GM18520 (cell line): ENCODE results near the gene CHI3L2.
A peak's percentile ranks its signal among the peaks of the same experiment; 100 is the strongest.
"Not testable (repeated sequence)": the region's sequence is repeated elsewhere in the genome, so short reads cannot be mapped to it uniquely, and the experiment has no call there.

Experiments used
- ATAC-seq: cut with Tn5 transposase; IDR thresholded peaks from one replicate; pipeline ENCODE4 v1.9.1; 2021; ENCODE audit not compliant: unreplicated experiment

Gene CHI3L2

DNA sequence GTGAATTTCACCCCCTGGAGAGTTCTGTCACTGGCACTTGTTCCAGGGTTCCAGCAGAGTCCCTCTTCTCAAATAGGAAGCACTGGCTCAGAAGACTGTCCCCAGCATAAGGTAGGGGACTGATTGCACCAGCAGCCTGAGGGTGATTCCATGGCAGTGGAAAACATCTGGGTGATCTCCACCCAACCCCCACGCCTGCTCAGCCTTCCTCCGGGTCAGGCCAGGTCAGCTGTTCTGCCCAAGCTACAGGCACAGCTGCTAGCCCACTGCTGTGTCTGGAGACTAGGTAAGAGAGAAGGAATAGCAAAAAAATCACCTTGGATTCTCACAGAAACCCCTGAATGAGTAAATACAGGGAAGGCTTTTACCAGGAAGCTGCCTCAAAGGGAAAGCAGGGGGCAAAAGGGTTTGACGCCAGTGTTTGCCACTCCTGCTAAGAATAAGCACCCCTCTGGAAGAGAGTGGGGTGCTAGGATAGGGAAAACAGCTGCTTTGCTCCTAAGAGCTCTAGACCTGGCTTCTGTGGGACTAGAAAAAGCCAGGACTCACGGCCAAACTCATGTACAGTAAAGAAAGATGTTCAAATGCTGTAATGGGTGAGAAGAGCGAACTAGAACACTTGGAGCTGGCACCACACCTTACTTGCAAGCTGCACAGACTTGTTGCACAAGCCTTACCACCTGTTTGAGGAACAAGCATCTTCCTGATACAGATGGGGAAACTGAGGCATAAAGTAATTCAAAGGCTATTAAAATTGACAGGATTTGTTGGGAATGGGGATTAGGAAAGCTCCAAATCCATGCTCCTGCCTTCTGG, 26.0 kb upstream of the CHI3L2 start:
- ATAC-seq, result no peak

DNA sequence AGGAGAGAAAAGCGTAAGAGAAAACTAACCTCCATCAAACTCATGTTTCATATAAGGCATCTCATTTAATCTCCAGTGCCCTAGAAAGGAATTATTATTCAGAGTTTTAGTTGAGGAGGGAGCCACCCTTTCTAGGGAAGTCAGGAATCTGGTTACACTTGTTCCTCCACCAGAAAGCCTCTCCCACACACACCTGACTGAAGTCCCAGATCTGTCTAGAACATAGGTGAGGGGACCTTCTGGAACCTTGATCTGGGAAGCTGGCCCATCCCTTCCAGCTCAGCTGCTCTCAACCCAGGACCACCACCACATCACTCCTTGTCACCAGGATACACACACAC, 25.2 kb upstream of the CHI3L2 start:
- no peak for ATAC-seq

DNA sequence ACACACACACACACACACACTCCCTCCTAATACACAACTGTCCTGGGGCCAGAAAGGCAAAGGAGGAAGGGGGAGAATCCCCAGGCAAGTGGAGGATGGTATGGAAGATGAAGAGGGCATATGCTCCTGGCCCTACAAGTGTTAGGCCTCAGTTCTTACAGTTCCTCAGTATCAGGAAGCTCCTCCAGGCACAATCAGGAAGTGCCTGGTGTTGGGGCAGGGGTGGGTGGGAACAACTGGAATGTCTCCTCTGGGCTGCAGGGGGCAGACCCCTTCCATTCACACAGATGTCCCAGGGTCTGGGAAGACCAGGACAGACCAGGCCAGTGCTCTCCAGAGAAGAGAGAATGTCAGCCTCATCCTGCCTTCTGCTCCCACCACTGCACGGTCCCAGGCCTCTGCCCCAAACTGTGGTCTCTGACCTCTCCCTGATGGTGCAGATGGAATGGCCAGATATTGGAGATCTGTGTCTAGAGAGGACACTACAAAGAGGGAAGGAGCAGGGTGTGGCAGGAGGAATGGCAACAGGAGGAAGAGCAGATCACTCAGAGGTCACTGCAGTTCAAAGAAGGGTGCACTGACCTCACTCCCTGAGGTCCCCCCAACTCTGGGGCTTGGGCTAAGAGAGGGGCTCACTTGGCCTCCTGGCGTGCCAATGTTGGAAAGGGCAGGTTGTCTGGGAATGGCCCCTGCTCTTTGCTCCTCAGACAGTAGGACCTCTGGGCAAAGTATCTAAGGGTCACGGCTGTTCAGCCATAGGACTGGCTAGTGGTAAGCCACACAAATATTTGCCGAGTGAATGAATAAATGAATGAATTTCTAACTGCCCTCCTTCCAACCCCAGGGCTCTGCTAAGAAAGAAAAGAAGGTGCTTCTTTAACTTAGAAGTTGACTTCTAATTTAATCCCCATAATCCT, 24.5 kb upstream of the CHI3L2 start:
- no peak for ATAC-seq

- ATAC-seq, result peak; percentile 35
Observed at GRCh38 chr1:111203681-111204200, 23.8 kb upstream of the CHI3L2 start.

DNA sequence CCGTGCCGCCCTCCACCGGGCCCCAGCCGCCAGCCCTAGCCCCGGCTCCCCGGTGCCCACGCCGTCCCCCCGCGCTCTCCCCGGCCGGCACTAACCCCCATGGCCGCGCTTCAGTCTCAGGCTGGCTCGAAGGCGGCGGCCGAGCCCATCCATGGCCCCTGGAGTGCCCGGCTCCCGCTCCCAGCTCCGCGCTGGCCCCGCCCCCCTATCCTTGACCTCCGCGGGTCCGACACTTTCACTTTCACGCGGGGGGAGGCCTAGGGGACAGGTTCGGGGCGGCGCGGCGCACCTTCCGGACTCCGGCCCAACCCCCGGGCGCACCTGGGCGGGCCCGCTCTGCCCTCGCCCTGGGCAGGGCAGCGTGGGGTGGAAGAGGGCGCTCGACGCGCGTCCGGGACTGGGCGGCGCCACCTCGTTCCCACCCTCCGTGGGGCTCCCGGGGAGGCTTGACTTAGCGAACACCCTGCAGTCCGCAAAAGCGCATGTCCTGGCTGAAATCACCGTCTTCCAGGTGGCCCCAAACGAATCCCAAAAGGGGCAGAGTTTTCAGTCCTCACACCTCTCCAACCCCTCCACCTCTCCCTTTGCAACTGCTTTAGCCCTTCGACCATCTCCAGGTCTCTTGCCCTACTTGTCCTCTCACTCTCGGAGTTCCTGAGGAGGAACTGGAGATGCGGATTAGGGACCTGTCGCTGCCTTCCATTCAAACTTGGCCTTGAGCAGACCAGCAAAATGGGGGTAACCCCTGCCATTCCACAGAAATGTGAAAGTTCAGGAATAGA, 23.1 kb upstream of the CHI3L2 start:
- peak; percentile 57 for ATAC-seq

- no peak for ATAC-seq
Observed at GRCh38 chr1:111204983-111205713, 22.4 kb upstream of the CHI3L2 start.

- no peak for ATAC-seq
Observed at GRCh38 chr1:111205714-111206050, 21.8 kb upstream of the CHI3L2 start.

- ATAC-seq, result no peak
Observed at GRCh38 chr1:111208921-111209320, 18.6 kb upstream of the CHI3L2 start.

DNA sequence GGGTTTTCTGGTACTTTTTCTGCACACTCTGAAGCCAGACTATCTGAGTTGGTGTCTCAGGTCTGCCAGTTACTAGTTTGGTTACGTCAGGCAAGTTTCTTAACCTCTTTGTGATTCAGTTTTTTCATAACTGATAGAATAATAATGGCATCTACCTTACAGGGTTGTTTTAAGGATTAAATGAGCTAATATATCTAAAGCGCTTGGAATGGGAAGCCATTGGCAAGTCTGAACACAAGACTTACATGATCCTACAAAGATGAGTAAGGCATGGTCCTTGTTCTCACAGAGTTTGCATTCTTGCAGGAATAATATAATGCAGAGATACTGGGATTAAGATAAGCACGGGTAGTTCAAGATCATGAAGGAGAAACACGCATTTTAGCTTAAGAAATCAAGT, 17.9 kb upstream of the CHI3L2 start:
- no peak for ATAC-seq

- no peak for ATAC-seq
Observed at GRCh38 chr1:111211921-111212320, 15.6 kb upstream of the CHI3L2 start.

GRCh38 chr1:111212634-111213335, 14.7 kb upstream of the CHI3L2 start:
- no peak for ATAC-seq

GRCh38 chr1:111213412-111213811, 14.1 kb upstream of the CHI3L2 start:
- no peak for ATAC-seq

DNA sequence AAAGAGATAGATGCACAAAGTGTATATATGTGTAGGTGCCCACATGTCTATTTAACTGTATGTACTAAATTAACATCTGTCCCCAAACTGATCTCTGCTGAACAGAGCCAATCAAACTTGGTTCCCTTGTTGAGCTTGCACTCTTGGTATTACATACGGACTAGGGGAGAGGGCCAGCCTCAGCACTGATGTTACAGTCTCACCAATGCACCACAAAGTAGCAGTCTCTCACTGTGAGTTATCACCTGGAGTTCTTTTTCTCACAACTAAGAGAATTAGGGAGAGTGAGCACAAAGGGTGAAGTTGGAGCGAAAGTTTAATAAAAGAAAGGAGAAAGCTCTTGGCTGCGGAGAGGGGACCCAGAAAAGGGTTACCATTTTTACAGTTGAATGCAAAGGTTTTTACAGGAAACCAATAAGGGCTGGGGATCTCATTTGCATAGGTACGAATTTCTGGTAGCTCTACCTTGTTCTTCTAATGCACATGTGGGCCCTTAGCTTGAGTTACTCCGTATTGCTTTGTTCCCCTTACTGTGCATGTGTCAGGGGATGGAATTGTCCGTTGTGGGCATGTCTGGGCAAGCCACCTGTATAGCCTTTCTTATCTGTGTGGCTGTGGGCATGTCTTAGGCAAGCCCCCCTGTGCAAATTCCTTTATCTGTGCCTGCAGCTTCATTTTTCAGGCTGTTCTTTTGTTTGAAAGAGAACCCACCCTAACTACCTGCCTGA, 13.3 kb upstream of the CHI3L2 start:
- no peak for ATAC-seq

GRCh38 chr1:111214884-111215283, 12.6 kb upstream of the CHI3L2 start:
- no peak for ATAC-seq

DNA sequence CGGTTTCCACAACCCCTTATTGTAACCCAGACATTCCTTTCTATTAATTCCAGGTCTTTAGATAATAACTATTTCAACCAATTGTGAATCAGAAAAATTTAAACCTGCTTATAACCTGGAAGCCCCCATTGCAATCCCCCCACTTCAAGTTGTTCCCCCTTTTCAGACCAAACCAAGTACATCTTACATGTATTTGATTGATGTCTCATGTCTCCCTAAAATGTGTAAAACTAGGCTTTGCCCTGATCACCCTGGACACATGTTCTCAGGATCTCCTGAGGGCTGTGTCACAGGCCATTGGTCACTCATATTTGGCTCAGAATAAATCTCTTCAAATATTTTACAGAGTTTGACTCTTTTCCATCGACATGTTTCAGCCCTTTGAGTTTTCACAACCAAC, 12.2 kb upstream of the CHI3L2 start:
- not testable (repeated sequence) for ATAC-seq

GRCh38 chr1:111216751-111217150, 10.8 kb upstream of the CHI3L2 start:
- ATAC-seq, result no peak

GRCh38 chr1:111217183-111217910, 10.2 kb upstream of the CHI3L2 start:
- no peak for ATAC-seq

DNA sequence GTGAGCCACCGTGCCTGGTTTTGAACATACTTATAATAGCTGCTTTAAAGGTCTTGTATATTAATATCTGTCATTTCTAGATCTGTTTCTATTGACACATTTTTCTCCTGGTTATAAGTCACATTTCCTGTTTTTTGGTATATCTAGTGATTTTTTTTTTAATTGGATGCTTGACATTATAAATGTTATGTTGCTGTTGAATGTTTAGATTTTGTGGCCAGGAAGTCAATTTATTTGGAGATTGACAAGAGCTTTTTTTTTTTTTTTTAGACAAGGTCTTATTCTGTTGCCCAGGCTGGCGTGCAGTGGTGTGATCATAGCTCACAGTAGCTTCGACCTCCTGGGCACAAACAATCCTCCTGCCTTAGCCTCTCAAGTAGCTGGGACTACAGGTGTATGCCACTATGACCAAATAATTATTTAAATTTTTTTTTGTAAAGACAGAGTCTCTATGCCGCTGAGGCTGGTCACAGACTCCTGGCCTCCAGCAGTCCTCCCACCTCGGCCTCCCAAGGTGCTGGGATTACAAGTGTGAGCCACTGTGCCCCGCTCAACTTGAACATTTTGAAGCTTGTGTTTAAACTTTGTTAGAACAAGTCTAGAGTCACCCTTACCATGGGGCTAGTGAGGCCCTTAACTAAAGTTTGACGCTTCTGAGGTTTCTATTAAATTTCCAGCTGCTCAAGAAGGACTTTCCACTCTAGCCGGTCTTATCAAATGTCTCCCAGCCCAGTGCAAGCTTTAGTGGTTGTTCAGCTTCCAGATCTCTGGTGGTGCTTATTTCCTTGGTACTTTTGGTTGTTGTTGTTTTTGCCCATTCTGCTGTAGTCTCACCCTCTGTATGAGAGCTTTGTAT, 8.6 kb upstream of the CHI3L2 start:
- ATAC-seq, result no peak
